ENCODE measurements around the gene SEMA3D. TPM values are rescaled to one million over a fixed set of nuclear protein-coding genes. Genes with fewer than 3 reads are reported as not detected.

SEMA3D gene
- total RNA-seq, 3 donors from 2014 or later (not counting 1 experiment from before 2014, with no cell fraction given): not detected

DNA sequence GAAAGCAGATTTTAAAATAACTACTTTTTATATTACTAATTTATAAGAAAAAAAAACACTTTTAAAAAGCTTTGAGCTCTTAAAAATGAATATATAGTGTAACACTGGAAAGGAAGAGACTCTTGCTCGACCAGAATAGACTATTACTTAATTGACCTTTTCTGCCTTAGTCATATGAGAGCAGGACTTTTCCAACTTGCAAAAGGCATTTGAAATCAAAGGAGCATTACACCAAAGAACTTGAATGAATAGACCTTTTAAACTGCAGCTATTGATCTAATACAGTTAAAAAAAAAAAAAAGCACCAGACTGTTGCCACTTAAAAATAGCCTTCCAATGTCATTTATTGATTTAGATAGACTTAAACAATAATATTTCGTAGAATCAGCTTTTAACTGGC, 17.2 kb upstream of the SEMA3D start:
- Histone ChIP-seq H3K36me3 (ENCODE audit: control insufficient read depth, insufficient read depth, low read length) (no peaks in the 10 kb centered on the region), H3K27ac (ENCODE audit: low read length) (no peak overlapping the region), H3K4me3 (ENCODE audit: low read length) (no peak overlapping the region), H3K27me3 (ENCODE audit: control insufficient read depth, insufficient read depth, low read length) (no peaks in the 10 kb centered on the region), H3K4me1 (ENCODE audit: control insufficient read depth, insufficient read depth, low read length) (no peaks in the 10 kb centered on the region), H3K9me3 (ENCODE audit: control insufficient read depth, insufficient read depth, low read length) (peaks cover 3% of the 10 kb centered on the region)
- TF ChIP-seq CTCF (IDR thresholded peaks at IDR 0.05): no peak
- H3K27ac Mint-ChIP-seq: no peak overlapping the region
- intact Hi-C loops (cut with micrococcal nuclease): no loop called here
- no peak overlapping the region for H3K4me3 Mint-ChIP-seq
- no peaks in the 10 kb centered on the region for H3K27me3 Mint-ChIP-seq (ENCODE audit: low read depth in 2 of 2)
- WGBS (ENCODE audit: insufficient coverage): 57% methylated on average over 1 of the region's 2 CpGs
- H3K9me3 Mint-ChIP-seq: peaks cover 18 to 37% of the 10 kb centered on the region in 2 donors
- H3K36me3 Mint-ChIP-seq: no peaks in the 10 kb centered on the region
- no peaks in the 10 kb centered on the region for H3K4me1 Mint-ChIP-seq
- ATAC-seq (no peak), DNase-seq (no peak)

DNA sequence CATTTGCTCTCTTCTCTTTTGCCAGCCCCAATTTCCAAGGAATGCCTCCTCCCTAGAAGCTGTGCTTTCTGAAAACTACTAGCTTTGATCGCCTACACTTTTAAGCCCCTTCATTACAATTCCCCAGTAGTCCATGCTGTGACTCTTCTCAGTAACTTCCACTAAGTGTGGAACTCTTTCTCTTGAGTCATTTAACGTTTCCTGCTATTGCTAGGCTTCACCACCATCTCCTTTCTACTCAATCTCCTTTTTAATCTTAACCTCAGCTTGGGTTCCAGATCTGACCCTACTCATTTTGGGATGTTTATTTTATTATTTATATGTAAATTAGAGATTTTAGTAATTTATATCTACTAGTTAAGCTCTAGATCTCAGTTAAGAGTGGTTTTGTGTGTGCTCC, 14.4 kb upstream of the SEMA3D start:
- no peak for TF ChIP-seq CTCF (IDR thresholded peaks at IDR 0.05)
- H3K27ac Mint-ChIP-seq: no peak overlapping the region
- Histone ChIP-seq H3K27me3 (ENCODE audit: control insufficient read depth, insufficient read depth, low read length) (no peaks in the 10 kb centered on the region), H3K9me3 (ENCODE audit: control insufficient read depth, insufficient read depth, low read length) (peaks cover 3% of the 10 kb centered on the region), H3K27ac (ENCODE audit: low read length) (no peak overlapping the region), H3K4me1 (ENCODE audit: control insufficient read depth, insufficient read depth, low read length) (no peaks in the 10 kb centered on the region), H3K4me3 (ENCODE audit: low read length) (no peak overlapping the region), H3K36me3 (ENCODE audit: control insufficient read depth, insufficient read depth, low read length) (no peaks in the 10 kb centered on the region)
- H3K36me3 Mint-ChIP-seq: no peaks in the 10 kb centered on the region
- DNase-seq (no peak), ATAC-seq (no peak)
- no peak overlapping the region for H3K4me3 Mint-ChIP-seq
- 95% methylated on average over 2 of the region's 2 CpGs for WGBS (ENCODE audit: insufficient coverage)
- no peaks in the 10 kb centered on the region for H3K27me3 Mint-ChIP-seq (ENCODE audit: low read depth in 2 of 2)
- H3K9me3 Mint-ChIP-seq: peaks cover 17 to 36% of the 10 kb centered on the region in 2 donors
- H3K4me1 Mint-ChIP-seq: no peaks in the 10 kb centered on the region
- intact Hi-C loops (cut with micrococcal nuclease): no loop called here

GRCh38 chr7:85196696-85197095, 9.8 kb upstream of the SEMA3D start:
- Mint-ChIP-seq H3K36me3 (no peaks in the 10 kb centered on the region), H3K27me3 (ENCODE audit: low read depth in 2 of 2) (no peaks in the 10 kb centered on the region), H3K4me3 (no peak overlapping the region), H3K9me3 (peaks cover 10 to 23% of the 10 kb centered on the region in 2 donors), H3K27ac (no peak overlapping the region), H3K4me1 (no peaks in the 10 kb centered on the region)
- H3K27ac ChIP-seq (ENCODE audit: low read length): no peak overlapping the region
- H3K4me1 ChIP-seq (ENCODE audit: control insufficient read depth, insufficient read depth, low read length): no peaks in the 10 kb centered on the region
- peaks cover 2% of the 10 kb centered on the region for H3K9me3 ChIP-seq (ENCODE audit: control insufficient read depth, insufficient read depth, low read length)
- intact Hi-C loops (cut with micrococcal nuclease): no loop called here
- no peak overlapping the region for H3K4me3 ChIP-seq (ENCODE audit: low read length)
- no peaks in the 10 kb centered on the region for H3K36me3 ChIP-seq (ENCODE audit: control insufficient read depth, insufficient read depth, low read length)
- H3K27me3 ChIP-seq (ENCODE audit: control insufficient read depth, insufficient read depth, low read length): no peaks in the 10 kb centered on the region
- TF ChIP-seq CTCF (IDR thresholded peaks at IDR 0.05): no peak
- no peak for ATAC-seq
- DNase-seq: no peak

DNA sequence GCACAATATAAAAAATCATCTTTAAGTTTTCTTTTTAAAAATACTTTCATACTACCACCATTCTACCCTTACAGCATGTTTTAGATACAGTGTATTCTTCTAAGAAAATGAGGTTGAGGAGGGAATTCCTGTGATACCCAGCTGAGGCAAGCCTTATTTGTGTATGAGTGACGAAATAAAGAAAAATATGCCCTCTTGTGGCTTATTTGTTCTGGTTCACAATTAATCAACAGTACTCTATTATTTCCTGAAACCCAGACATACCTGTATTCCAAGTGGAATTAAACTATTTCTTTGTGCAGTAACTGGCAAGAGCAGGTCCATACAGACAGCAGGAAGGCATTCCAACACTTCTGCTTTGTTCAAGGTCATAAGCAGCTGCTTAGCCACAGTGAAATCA, 4.5 kb upstream of the SEMA3D start:
- Mint-ChIP-seq H3K4me3 (no peak overlapping the region), H3K4me1 (no peaks in the 10 kb centered on the region), H3K27me3 (ENCODE audit: low read depth in 2 of 2) (peaks cover 0 to 2% of the 10 kb centered on the region in 2 donors), H3K9me3 (peaks cover 3 to 4% of the 10 kb centered on the region in 2 donors), H3K36me3 (no peaks in the 10 kb centered on the region), H3K27ac (no peak overlapping the region)
- H3K27me3 ChIP-seq (ENCODE audit: control insufficient read depth, insufficient read depth, low read length): no peaks in the 10 kb centered on the region
- no peaks in the 10 kb centered on the region for H3K4me1 ChIP-seq (ENCODE audit: control insufficient read depth, insufficient read depth, low read length)
- no peak for ATAC-seq
- DNase-seq: no peak
- WGBS (ENCODE audit: insufficient coverage): no CpG with 5 or more reads among the region's 1 CpG
- no peaks in the 10 kb centered on the region for H3K36me3 ChIP-seq (ENCODE audit: control insufficient read depth, insufficient read depth, low read length)
- H3K9me3 ChIP-seq (ENCODE audit: control insufficient read depth, insufficient read depth, low read length): no peaks in the 10 kb centered on the region
- intact Hi-C loops (cut with micrococcal nuclease): no loop called here
- H3K27ac ChIP-seq (ENCODE audit: low read length): no peak overlapping the region
- H3K4me3 ChIP-seq (ENCODE audit: low read length): no peak overlapping the region
- TF ChIP-seq CTCF (IDR thresholded peaks at IDR 0.05): no peak

Data from natural killer cell (primary cell).